DOHH2 (cell line): Measurements from ENCODE around the gene TRABD2A.

ENCODE experiments used
- H3F3A ChIP-seq: fragments of 200-600 bp; sonication (generic), shearing (Covaris generic); 2 replicates; pipeline ENCODE4 v1.6.0; 2016; ENCODE audit warnings: antibody characterized with exemption, mild to moderate bottlenecking; ENCODE audit not compliant: control insufficient read depth, insufficient read depth
- H3K27ac ChIP-seq: fragments of 200-600 bp; sonication (generic); 2 replicates; pipeline ENCODE4 v1.5.1; 2014; ENCODE audit warnings: low read depth, mild to moderate bottlenecking, low read length, moderate library complexity
- H3K27me3 ChIP-seq: fragments of 200-600 bp; sonication (generic); 2 replicates; pipeline ENCODE4 v1.6.1; 2014; ENCODE audit warnings: mild to moderate bottlenecking, low read length, mixed read lengths; ENCODE audit not compliant: control insufficient read depth
- H3K36me3 ChIP-seq: fragments of 200-600 bp; sonication (generic); 2 replicates; pipeline ENCODE4 v1.6.1; 2014; ENCODE audit warnings: mild to moderate bottlenecking, low read length, moderate library complexity, mixed read lengths; ENCODE audit not compliant: control insufficient read depth
- H3K4me1 ChIP-seq: fragments of 200-600 bp; sonication (generic); 2 replicates; pipeline ENCODE4 v1.6.1; 2014; ENCODE audit warnings: mild to moderate bottlenecking, low read length, mixed read lengths; ENCODE audit not compliant: control insufficient read depth
- H3K4me2 ChIP-seq: fragments of 200-600 bp; sonication (generic); 2 replicates; pipeline ENCODE4 v1.6.0; 2014; ENCODE audit warnings: mild to moderate bottlenecking, low read length, moderate library complexity
- H3K4me3 ChIP-seq: fragments of 200-600 bp; sonication (generic); 2 replicates; pipeline ENCODE4 v1.5.1; 2014; ENCODE audit warnings: mild to moderate bottlenecking, low read length, mixed read lengths
- H3K79me2 ChIP-seq: fragments of 200-600 bp; sonication (generic); 2 replicates; pipeline ENCODE4 v1.6.1; 2014; ENCODE audit warnings: mild to moderate bottlenecking, low read length, mixed read lengths; ENCODE audit not compliant: control insufficient read depth
- H3K9me2 ChIP-seq: fragments of 200-600 bp; sonication (generic); replicated peaks from 2 replicates; pipeline ENCODE4 v1.6.1; 2014; ENCODE audit warnings: mild to moderate bottlenecking, low read length, mixed read lengths; ENCODE audit not compliant: control insufficient read depth
- H3K9me3 ChIP-seq: fragments of 200-600 bp; sonication (generic); 2 replicates; pipeline ENCODE4 v1.6.1; 2014; ENCODE audit warnings: antibody characterized with exemption, low read length, mixed read lengths; ENCODE audit not compliant: control insufficient read depth, insufficient read depth
- H4K20me1 ChIP-seq: fragments of 200-600 bp; sonication (generic); 2 replicates; pipeline ENCODE4 v1.6.0; 2014; ENCODE audit warnings: low read depth, mild to moderate bottlenecking, antibody characterized with exemption, low read length, moderate library complexity; ENCODE audit not compliant: control insufficient read depth, insufficient read depth
- EZH2phosphoT487 ChIP-seq: fragments of 200-600 bp; sonication (generic); IDR thresholded peaks from 2 replicates; pipeline ENCODE4 v1.6.1; 2017; ENCODE audit warnings: borderline replicate concordance, mild to moderate bottlenecking, antibody characterized with exemption, low read length, moderate library complexity, mixed read lengths
- TF ChIP-seq, protein P1 (sequence below): fragments of 200-600 bp; sonication (generic); IDR thresholded peaks from one replicate; pipeline ENCODE4 v1.5.1; 2014; ENCODE audit warnings: antibody characterized with exemption, mild to moderate bottlenecking, low read depth, low read length; ENCODE audit not compliant: poor library complexity, severe bottlenecking

Gene TRABD2A

GRCh38 chr2:84801811-84802210, 79.1 kb downstream of the TRABD2A start:
- no peaks in the 10 kb centered on the region; the same call in 1 of the 2 replicates for H3K27me3 ChIP-seq
- no peak overlapping the region for H3K4me2 ChIP-seq
- no peaks in the 10 kb centered on the region for H3K79me2 ChIP-seq
- no peaks in the 10 kb centered on the region for H3K4me1 ChIP-seq
- no peak overlapping the region for H3K27ac ChIP-seq
- H4K20me1 ChIP-seq: no peaks in the 10 kb centered on the region
- H3F3A ChIP-seq: no peaks in the 10 kb centered on the region
- TF ChIP-seq EZH2phosphoT487: no peak
- TF ChIP-seq, protein P1, sequence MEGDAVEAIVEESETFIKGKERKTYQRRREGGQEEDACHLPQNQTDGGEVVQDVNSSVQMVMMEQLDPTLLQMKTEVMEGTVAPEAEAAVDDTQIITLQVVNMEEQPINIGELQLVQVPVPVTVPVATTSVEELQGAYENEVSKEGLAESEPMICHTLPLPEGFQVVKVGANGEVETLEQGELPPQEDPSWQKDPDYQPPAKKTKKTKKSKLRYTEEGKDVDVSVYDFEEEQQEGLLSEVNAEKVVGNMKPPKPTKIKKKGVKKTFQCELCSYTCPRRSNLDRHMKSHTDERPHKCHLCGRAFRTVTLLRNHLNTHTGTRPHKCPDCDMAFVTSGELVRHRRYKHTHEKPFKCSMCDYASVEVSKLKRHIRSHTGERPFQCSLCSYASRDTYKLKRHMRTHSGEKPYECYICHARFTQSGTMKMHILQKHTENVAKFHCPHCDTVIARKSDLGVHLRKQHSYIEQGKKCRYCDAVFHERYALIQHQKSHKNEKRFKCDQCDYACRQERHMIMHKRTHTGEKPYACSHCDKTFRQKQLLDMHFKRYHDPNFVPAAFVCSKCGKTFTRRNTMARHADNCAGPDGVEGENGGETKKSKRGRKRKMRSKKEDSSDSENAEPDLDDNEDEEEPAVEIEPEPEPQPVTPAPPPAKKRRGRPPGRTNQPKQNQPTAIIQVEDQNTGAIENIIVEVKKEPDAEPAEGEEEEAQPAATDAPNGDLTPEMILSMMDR: no peak
- H3K36me3 ChIP-seq: no peaks in the 10 kb centered on the region
- no peak overlapping the region for H3K4me3 ChIP-seq
- H3K9me3 ChIP-seq: no peaks in the 10 kb centered on the region
- H3K9me2 ChIP-seq: no peaks in the 10 kb centered on the region

DNA sequence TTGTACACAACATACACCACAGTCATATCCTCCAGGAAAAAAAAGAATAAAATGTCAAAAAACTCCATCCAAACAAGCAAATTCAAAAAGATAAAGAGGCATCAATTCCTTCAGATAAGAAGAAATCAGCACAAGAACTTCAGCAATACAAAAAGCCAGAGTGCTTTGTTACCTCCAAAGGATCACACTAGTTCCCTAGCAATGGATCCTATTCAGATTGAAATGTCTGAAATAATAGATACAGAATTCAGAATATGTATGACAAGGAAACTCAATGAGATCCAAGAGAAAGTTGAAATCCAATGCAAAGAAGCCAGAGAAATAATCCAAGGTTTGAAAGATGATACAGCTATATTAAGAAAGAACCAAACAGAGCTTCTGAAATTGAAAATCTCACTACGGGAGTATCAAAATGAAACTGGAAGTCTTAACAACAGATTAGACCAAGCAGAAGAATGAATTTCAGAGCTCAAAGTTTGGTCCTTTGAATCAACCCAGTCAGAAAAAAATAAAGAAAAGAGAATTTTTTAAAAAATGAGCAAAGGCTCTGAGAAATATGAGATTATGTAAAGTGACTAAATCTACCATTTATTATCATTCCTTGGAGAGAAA, 80.6 kb downstream of the TRABD2A start:
- Histone ChIP-seq H3K27ac (no peak overlapping the region), H3K27me3 (no peaks in the 10 kb centered on the region; the same call in 1 of the 2 replicates), H3K4me1 (no peaks in the 10 kb centered on the region), H3K36me3 (no peaks in the 10 kb centered on the region), H4K20me1 (no peaks in the 10 kb centered on the region), H3F3A (no peaks in the 10 kb centered on the region), H3K4me3 (no peak overlapping the region), H3K79me2 (no peaks in the 10 kb centered on the region), H3K4me2 (no peak overlapping the region), H3K9me2 (no peaks in the 10 kb centered on the region), H3K9me3 (no peaks in the 10 kb centered on the region)
- TF ChIP-seq, protein P1: no peak
- no peak for TF ChIP-seq EZH2phosphoT487

DNA sequence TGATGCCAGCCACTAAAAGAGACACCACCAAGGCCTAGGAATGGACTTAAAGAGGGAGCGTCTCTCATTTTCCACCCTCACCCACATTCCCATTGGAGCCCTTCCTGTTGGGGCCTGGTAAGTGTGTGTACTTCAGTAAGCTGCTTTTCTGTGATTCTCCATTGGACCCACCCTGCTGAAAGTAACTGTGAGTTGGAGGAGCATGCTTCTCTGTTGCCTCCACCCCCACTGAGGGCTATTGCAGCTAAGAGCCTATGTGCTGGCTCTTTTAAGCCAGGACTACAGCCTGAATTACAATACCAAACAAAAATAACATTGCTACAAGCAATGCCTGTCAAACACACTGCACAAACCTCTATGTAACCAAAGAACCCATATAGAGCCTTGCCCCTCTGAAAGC, 81.1 kb downstream of the TRABD2A start:
- Histone ChIP-seq H3K9me3 (no peaks in the 10 kb centered on the region), H3K27ac (no peak overlapping the region), H4K20me1 (no peaks in the 10 kb centered on the region), H3K79me2 (no peaks in the 10 kb centered on the region), H3F3A (no peaks in the 10 kb centered on the region), H3K36me3 (no peaks in the 10 kb centered on the region), H3K27me3 (no peaks in the 10 kb centered on the region; the same call in 1 of the 2 replicates), H3K4me3 (no peak overlapping the region), H3K4me2 (no peak overlapping the region), H3K4me1 (no peaks in the 10 kb centered on the region), H3K9me2 (no peaks in the 10 kb centered on the region)
- TF ChIP-seq, protein P1: no peak
- no peak for TF ChIP-seq EZH2phosphoT487
